ENCODE data around the gene PHAX. TPM values are rescaled to one million over a fixed set of nuclear protein-coding genes. Genes with fewer than 3 reads are reported as not detected.

Gene PHAX
- polyA plus RNA-seq, 1 experiment: 61.0 TPM

DNA sequence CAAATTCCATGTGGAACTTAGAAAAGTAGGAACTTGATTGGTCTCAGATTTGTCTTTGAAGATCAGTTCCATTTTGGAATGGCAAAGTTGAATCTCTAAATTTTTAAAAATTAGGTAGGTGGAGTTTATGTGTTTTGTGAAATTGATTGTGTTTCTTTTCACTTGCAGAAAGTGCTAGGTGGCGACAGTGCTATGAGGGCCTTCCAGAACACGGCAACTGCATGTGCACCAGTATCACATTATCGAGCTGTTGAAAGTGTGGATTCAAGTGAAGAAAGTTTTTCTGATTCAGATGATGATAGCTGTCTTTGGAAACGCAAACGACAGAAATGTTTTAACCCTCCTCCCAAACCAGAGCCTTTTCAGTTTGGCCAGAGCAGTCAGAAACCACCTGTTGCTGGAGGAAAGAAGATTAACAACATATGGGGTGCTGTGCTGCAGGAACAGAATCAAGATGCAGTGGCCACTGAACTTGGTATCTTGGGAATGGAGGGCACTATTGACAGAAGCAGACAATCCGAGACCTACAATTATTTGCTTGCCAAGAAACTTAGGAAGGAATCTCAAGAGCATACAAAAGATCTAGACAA, 2.8 kb downstream of the PHAX start:
- POLR2A ChIA-PET: interaction anchor here (0.7 kb wide), 1 partner anchor 76 kb away, joined by 3 read pairs; no protein-coding TSS in a partner anchor
- TF ChIP-seq, protein P1, sequence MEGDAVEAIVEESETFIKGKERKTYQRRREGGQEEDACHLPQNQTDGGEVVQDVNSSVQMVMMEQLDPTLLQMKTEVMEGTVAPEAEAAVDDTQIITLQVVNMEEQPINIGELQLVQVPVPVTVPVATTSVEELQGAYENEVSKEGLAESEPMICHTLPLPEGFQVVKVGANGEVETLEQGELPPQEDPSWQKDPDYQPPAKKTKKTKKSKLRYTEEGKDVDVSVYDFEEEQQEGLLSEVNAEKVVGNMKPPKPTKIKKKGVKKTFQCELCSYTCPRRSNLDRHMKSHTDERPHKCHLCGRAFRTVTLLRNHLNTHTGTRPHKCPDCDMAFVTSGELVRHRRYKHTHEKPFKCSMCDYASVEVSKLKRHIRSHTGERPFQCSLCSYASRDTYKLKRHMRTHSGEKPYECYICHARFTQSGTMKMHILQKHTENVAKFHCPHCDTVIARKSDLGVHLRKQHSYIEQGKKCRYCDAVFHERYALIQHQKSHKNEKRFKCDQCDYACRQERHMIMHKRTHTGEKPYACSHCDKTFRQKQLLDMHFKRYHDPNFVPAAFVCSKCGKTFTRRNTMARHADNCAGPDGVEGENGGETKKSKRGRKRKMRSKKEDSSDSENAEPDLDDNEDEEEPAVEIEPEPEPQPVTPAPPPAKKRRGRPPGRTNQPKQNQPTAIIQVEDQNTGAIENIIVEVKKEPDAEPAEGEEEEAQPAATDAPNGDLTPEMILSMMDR (IDR thresholded peaks at IDR 0.05; ENCODE audit: low read depth, low read length): no peak
- CTCF ChIA-PET: interaction anchor here (0.6 to 3.9 kb wide), 10 partner anchors 148 to 1469 kb away, joined by 3 to 41 read pairs (median 3); no protein-coding TSS in a partner anchor
- Histone ChIP-seq H3K27me3 (ENCODE audit: control insufficient read depth, insufficient read depth, low read length) (no peaks in the 10 kb centered on the region), H3K27ac (ENCODE audit: low read depth, low read length) (no peak overlapping the region), H3K4me3 (ENCODE audit: low read depth, low read length) (no peak overlapping the region), H3K9me3 (ENCODE audit: control insufficient read depth, insufficient read depth, low read length) (peaks cover 3% of the 10 kb centered on the region; the same call in 1 of the 2 replicates)
- DNase-seq (ENCODE audit: low read depth, low spot score): no peak

DNA sequence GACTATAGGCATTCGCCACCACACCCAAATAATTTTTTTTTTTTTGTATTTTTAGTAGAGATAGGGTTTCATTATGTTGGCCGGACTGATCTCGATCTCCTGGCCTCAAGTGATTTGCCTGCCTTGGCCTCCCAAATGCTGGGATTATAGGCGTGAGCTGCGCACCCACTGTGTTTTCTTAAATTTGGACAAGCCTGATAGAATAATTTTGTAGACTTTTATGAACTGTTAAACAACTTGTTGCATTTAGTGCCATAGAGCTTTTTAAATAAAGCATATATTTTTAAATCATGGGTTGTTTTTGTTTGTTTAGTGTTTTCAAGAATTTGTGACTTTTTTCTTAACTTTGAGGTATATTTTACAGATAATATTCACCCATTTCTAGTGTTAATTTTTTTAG, 4.8 kb downstream of the PHAX start:
- no peaks in the 10 kb centered on the region for H3K27me3 ChIP-seq (ENCODE audit: control insufficient read depth, insufficient read depth, low read length)
- H3K9me3 ChIP-seq (ENCODE audit: control insufficient read depth, insufficient read depth, low read length): no peaks in the 10 kb centered on the region
- CTCF ChIA-PET: no interaction called here
- H3K27ac ChIP-seq (ENCODE audit: low read depth, low read length): no peak overlapping the region
- no peak for DNase-seq (ENCODE audit: low read depth, low spot score)
- TF ChIP-seq, protein P1 (IDR thresholded peaks at IDR 0.05; ENCODE audit: low read depth, low read length): no peak
- POLR2A ChIA-PET: interaction anchor here (1.2 kb wide), 1 partner anchor 11 kb away, joined by 5 read pairs; the partner anchor contains the start of gene ALDH7A1
- no peak overlapping the region for H3K4me3 ChIP-seq (ENCODE audit: low read depth, low read length)

DNA sequence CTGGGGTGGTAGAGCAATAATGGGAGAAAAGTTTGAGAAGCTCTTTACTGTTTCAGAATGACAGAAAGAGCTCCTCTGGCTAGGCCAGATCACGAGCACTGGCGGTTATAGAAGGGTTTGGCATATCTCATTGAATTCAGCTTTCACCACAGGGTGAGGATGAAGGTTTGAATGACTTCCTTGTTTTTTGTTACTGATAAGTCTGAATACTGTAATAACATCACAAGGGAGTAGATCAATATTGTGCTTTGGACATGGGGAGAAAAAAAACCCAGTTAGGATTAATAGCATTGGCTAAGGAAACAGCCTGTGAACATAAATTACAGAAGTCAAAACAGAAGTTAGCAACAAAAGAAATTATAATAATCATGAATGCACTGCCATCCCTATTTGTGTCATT, 9.4 kb downstream of the PHAX start:
- TF ChIP-seq, protein P1 (IDR thresholded peaks at IDR 0.05; ENCODE audit: low read depth, low read length): no peak
- DNase-seq (ENCODE audit: low read depth, low spot score): no peak
- no peaks in the 10 kb centered on the region for H3K27me3 ChIP-seq (ENCODE audit: control insufficient read depth, insufficient read depth, low read length)
- no peaks in the 10 kb centered on the region for H3K9me3 ChIP-seq (ENCODE audit: control insufficient read depth, insufficient read depth, low read length)
- ChIA-PET POLR2A (interaction anchor here (0.7 kb wide), 1 partner anchor 1589 kb away, joined by 4 read pairs; no protein-coding TSS in a partner anchor), CTCF (interaction anchor here (1.5 to 3.2 kb wide), 2 partner anchors 9 to 192 kb away, joined by 4 to 20 read pairs; partner anchors contain the start of gene PHAX)
- no peak overlapping the region for H3K27ac ChIP-seq (ENCODE audit: low read depth, low read length)
- H3K4me3 ChIP-seq (ENCODE audit: low read depth, low read length): no peak overlapping the region

DNA sequence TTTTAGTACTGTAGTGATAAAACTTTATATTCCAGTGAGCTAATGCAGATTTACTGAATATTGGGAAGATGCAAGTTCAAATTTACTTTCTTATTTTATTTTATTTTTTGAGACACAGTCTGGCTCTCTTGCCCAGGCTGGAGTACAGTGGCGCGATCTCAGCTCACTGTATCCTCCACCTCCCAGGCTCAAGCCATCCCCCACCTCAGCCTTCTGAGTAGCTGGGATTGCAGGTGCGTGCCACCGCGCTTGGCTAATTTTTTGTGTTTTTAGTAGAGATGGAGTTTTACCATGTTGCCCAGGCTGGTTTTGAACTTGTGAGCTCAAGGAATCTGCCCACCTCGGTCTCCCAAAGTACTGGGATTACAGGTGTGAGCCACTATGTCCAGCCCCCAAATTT, 9.9 kb downstream of the PHAX start:
- POLR2A ChIA-PET: no interaction called here

More for the DNA sequence above, 9.9 kb downstream of the PHAX start:
- CTCF ChIA-PET: interaction anchor here (1.5 to 3.2 kb wide), 2 partner anchors 10 to 191 kb away, joined by 4 to 20 read pairs; partner anchors contain the start of gene PHAX
- H3K27ac ChIP-seq (ENCODE audit: low read depth, low read length): no peak overlapping the region
- no peaks in the 10 kb centered on the region for H3K9me3 ChIP-seq (ENCODE audit: control insufficient read depth, insufficient read depth, low read length)
- TF ChIP-seq, protein P1 (IDR thresholded peaks at IDR 0.05; ENCODE audit: low read depth, low read length): no peak
- H3K4me3 ChIP-seq (ENCODE audit: low read depth, low read length): no peak overlapping the region
- no peak for DNase-seq (ENCODE audit: low read depth, low spot score)
- H3K27me3 ChIP-seq (ENCODE audit: control insufficient read depth, insufficient read depth, low read length): no peaks in the 10 kb centered on the region

Data from AG04450 (cell line).